GM19238 (cell line): ENCODE measurements around the gene CNTLN.
"Not testable (repeated sequence)": the region's sequence is repeated elsewhere in the genome, so short reads cannot be mapped to it uniquely, and the experiment has no call there.

Experiments used
- DNase-seq: peaks from one replicate; pipeline ENCODE4 v3.0.0; 2011; ENCODE audit warnings: low spot score; ENCODE audit not compliant: insufficient read length

The CNTLN gene

DNA sequence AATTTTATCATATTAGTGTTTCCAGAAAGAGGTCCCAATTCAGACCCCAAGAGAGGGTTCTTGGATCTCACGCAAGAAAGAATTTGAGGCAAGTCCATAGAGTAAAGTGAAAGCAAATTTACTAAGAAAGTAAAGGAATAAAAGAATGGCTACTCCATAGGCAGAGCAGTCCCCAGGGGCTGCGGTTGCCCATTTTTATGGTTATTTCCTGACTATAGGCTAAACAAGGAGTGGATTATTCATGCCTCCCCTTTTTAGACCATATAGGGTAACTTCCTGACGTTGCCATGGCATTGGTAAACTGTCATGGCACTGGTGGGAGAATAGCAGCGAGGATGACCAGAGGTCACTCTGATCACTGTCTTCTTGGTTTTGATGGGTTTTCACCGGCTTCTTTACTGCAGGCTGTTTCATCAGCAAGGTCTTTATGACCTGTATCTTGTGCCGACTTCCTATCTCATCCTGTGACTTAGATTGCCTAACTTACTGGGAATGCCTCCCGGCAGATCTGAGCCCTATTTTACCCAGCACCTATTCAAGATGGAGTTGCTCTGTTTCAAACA is 262.4 kb downstream of the CNTLN start:
- DNase-seq = not testable (repeated sequence)

DNA sequence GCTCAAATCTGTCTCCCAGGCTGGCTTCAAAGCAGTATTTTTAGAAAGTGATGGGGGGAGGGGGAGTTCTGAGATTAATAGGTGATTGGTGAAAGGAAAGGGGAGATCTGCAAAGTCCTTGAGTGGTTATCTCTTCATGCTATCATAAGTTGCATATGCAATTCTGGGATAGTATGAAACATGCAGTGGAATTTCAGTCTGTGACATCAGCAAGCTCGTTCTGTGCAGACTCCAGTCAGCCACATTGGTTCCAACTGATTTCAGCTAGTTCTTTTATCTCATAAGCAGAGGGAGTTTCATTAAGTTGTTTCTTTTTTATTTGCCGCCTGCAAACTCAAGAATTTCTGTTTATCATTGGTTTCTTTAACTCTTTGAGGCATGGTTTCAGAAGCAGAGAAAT is 263.5 kb downstream of the CNTLN start:
- no peak for DNase-seq

DNA sequence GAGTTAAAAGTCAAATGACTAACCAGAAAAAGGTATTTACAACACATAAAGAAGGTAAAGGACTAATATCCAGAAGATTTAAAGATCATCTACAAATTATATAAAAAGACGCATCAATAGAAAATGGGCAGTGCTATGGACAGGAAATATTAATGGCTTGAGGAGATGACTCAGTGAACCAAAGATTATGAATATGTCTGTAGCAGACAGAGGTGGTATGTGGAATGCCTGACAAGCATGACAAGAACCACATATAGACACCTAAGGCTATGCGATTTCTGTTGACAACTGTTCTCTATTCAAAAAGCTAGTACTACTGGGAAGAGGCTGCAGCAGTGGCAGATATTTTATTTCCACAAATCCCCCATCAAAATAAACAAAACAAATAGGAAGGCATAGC is 267.0 kb downstream of the CNTLN start:
- DNase-seq = no peak

DNA sequence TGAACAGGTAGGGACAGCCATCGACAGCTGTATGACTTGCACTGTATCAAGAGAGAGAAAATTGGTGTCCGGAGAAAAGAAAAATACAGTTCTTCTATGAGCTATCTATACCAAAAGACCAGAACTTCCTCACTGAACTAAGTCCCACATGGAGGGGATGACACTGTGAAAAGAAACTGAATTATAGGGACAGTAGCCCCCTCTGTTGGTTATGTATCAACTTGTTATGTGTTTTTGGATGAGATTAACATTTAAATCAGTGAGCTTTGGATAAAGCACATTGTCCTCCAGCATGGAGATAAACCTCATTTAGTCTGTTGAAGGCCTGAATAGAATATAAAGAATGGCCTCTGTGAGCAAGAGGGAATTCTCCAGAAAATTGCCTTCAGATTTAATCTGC is 267.5 kb downstream of the CNTLN start:
- no peak for DNase-seq

DNA sequence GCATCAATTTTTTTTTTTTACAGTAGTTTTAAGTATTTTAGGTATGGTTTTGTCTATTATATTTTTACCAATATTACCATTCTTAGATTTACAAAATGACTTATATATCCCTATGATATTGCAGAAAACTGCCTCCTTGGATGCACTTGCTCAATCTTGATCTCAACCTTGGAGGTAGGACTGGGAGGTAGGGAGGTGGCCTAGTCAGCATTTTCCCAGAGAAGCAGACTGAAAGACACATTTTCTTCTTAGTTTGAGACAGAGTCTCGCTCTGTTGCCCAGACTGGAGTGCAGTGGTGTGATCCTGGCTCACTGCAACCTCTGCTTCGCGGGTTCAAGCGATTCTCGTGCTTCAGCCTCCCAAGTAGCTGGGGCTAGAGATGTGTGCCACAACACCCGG is 268.7 kb downstream of the CNTLN start:
- DNase-seq = no peak

DNA sequence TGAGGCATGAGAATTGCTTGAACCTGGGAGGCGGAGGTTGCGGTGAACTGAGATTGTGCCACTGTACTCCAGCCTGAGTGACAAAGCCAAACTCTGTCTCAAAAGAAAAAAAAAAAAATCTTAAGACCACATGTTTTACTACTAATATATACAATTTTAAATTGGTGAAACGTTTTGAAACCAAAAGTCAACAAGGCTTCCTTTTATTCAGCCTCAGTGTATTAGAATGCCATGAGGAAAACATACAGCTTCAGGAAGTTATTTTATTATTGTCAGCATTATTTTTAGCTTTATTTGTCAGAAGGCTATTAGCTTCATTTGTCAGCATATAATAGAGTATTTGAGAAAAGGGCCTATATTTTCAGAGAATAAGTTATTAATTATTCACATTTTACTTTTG is 280.1 kb downstream of the CNTLN start:
- DNase-seq = no peak

DNA sequence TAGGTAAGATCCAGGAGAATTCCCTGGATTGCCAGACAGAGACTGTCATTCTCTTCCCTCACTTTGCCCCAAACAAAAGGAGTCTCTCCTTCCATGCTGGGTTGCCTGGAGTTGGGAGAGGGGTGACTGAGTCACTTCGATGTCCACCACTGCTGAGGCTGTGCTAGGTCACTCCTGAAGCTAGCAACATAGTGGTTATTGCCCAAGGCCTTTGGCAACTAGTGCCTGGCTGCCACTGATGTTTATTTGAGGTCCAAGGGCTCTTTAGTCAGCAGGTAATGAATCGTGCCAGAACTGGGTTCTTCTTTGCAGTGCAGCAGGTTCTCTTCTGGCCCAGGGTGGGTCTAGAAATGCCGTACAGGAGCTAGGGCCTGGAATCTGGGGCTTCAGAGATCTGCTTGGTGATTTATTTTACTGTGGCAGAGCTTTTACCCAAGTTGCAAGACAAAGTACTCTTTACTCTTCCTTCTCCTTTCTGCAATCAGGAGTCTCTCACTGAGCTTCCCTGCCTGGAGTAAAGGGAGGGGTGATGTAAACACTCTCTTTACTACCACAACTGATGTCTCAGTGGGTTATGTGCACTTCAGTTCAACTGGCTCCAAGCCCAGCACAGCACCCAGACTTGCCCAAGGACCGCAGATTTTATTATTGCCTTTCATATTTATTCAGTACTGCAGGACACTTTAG is 288.3 kb downstream of the CNTLN start:
- no peak for DNase-seq

DNA sequence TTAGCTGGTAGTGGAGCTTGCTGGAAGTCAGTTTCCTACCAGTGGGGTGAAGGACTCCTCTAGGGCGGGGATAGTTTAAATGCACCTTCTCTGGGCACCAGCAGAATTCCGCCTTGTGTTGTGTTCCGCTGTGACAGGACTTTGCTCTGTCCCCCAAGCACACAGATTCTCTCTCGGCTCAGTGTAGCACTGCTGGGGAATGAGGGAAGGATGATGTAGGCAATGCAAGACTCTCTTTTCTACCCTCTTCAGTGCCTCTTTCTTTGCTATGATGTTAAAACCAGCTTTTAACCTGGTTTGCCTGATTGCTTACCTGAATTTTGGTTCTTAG is 288.8 kb downstream of the CNTLN start:
- no peak for DNase-seq

DNA sequence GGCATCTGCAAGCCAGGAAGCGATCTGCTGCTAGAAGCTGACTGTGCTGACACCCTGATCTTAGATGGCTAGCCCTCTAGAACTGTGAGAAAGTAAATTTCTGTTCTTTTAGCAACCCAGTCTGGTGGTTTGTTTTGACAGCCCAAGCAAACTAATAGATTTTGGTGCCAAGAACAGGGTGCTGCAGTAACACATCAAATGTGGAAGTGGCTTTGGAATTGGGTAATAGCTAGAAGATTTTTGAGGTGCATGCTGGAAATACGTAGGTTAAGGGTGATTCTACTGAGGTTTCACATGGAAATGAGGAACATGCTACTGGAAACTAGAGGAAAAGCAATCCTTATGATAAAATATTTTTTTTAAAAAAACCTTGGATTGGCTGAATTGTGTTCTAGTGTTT is 290.5 kb downstream of the CNTLN start:
- DNase-seq = no peak

DNA sequence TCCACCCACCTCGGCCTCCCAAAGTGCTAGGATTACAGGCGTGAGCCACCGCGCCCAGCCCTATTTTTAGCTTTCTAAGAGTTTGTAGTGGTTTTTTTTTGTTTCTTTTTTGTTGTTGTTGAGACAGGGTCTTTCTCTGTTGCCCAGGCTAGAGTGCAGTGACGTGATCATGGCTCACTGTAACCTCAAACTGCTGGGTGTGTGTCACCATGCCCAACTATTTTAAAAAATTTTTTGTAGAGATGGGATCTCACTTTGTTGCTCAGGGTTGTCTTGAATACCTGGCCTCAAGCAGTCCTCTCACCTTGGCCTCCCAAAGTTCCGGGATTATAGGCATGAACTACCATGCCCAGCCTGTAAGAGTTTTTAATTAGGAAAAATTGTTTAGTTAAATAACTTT is 298.7 kb downstream of the CNTLN start:
- no peak for DNase-seq

DNA sequence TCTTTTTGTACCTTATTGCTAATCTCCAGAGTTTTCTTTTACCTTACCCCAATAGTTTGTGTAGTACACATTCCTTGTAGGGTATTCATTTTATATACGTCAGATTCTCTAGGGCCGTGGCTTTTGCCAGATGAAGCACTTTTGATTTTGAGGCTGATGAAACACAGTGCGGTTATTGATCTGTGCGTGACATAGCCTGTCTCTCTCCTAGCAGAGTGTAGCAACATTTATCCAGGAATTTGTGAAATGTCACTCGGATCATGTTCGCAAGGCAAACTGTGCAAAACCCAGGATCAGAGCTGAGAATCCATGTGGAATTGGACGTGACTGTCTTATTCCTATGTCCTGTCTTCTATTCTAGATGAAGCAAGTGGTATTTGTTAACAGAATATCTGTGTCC is 302.0 kb downstream of the CNTLN start:
- DNase-seq = no peak

DNA sequence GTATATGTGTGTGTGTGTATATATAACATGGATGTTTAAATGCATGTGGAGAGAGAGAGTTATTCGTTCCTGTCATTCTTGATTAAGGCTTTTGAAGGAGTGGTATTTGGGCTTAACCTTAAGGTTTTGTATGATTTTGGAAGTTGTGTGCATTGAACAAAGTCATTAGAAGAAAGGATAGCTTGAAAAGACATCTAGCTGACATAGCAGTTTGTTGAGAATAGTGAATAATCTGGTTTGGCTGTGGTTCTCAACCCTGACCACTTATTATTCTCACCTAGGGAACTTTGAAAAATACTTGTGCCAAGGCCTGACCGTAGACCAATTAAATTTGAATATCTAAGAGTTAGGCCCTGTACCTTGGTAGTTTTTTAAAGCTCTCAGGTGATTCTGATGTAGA is 303.0 kb downstream of the CNTLN start:
- DNase-seq = no peak

DNA sequence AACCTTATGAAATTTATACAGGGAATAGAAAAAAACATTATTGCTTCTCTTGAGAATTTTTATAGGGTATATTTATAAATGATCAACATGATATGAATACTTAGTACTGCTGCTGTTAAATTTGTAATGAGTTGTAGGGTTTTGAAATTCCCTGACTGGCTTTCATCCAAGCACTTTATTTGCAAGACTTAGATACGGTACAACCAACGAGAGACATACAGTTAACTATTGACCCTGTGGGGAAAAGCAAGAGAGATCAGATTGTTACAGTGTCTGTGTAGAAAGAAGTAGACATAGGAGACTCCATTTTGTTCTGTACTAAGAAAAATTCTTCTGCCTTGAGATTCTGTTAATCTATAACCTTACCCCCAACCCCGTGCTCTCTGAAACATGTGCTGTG is 310.3 kb downstream of the CNTLN start:
- DNase-seq = not testable (repeated sequence)

DNA sequence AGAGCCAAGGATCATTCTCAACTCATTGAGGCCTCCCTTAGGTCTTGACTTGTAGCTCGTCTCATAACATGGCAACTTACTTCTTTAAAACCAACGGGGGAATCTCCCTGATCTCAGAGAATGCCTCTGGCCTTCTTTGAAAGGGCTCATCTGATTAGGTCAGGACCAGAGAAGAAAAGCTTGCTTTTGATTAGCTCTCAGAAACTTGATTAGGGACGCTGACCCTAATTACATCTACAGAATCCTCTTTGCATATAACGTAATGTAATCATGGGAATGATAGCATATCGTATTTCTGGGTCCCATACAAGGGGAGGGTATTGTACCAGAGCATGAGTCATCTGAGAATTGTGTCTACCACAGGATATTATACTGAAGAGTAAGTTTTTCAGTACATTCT is 318.9 kb downstream of the CNTLN start:
- DNase-seq = no peak

DNA sequence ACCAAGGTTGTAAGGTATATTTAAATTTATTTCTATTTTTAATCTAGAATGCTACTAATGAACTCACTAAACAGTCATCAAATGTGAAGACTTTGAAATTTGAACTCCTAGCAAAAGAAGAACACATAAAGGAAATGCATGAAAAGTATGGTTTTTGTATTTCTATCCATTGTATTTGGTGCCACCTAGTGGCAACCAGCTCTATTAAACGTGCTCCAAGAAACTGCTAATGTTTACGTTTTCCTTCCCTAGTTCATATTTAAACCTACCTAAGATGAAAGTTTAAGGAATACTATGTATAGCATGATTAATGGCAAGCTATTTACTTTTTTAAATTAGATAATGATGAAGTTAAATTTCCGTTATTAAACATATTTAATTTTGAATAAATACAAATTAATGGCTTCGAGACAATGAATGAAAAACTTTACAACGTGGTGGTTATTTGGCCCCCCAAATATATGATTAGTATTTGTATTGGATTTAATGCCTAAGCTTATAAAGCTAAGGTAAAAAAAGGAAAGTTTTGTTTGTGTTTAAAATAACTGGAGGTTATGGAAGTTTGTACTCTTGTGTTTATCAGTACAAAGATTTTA is 328.1 kb downstream of the CNTLN start:
- no peak for DNase-seq

DNA sequence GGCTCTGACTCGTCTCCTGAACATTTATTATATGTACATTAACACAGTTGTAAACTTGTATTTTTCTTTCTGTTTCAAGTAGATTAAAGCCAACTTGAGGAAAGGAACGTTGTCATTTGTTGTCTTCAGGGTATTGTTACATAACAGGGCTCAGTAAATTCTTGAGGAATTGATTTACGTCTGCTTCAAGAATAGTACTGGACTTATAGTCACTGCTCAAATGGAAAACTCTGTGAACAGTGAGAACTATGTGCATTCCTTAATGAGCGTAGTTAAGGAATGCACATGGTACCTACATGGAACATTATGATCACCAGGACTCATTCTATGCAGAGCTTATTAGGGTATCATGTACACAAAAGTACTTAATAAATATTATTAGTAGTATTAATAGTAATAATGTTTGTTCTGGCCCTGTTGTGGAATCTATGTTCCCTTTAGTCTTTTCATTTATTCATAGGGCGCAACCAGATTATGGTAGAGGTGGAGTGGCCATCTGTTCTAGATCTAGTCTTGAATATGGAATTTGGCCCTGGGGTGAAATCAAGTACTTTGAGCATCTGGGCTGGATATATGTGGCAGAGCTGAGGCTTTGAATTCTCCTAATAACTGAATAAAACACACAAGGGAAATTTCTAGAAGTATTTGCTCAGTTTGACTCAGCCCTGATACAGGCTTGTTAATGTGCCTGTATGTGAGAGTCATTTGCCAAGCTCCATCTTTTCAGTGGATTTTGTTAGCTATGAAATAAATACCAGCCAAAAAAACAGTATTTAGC is 335.4 kb downstream of the CNTLN start:
- no peak for DNase-seq

DNA sequence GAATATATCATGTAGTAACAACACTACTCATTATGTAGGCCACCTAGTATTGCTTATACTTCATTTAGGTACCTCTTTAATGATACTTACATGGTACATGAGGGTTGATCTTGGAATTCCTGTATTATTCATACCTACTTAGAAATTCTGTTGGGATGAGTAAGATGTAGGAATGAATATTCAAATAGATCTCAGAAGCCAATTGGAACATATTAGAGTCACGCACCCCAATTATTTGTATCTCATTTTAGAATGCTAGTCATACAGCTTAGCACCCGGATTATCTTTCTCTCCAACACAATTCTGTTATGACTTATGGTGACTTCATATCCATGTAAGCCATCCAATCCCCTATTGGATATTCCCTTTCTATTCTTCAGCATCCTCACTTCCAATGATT is 337.3 kb downstream of the CNTLN start:
- no peak for DNase-seq

DNA sequence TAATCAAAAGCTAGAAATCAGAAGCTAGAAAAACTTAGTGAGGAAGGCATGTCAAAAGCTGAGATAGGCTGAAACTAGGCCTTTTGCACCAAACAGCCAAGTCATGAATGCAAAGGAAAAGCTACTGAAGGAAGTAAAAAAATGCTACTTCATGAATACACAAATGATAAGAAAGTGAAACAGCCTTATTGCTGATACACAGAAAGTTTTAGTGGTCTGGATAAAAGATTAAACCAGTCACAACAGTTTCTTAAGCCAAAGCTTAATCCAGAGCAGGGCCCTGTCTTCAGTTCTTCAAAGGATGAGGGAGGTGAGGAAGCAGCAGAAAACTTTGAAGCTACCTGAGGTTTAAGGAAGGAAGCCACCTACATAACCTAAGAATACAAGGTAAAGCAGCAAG is 341.6 kb downstream of the CNTLN start:
- no peak for DNase-seq

DNA sequence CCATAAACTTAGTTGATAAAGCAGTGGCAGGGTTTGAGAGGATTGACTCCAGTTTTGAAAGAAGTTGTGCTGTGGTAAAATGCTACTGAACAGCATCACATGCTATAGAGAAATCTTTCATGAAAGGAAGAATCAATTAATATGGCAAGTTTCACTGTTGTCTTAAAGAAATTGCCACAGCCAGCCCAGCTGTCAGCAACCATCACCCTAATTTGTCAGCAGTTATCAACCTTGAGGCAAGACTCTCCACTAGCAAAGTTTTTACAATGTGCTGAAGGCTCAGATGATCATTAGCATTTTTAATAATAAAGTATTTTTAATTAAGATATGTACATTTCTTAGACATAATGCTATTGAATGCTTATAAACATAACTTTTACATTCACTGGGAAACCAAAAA is 343.0 kb downstream of the CNTLN start:
- no peak for DNase-seq

DNA sequence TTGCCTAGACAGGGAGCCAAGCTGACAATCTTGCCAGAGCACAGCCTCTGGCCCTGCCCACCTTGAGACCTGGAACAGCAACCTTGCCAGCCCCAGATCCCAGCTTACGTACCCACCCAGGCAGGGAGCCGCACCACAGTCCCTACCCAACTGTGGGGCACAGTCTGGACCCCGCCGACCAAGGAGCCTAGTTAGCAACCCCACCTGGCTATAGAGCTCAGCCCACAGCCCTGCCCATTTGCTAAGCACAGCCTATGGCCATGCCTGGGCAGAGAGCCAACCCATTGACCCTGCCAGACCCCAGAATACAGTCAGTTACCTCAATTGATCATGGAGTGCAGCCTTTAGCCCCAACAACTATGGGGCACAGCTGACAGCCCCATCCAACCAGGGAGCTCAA is 346.1 kb downstream of the CNTLN start:
- DNase-seq = no peak

DNA sequence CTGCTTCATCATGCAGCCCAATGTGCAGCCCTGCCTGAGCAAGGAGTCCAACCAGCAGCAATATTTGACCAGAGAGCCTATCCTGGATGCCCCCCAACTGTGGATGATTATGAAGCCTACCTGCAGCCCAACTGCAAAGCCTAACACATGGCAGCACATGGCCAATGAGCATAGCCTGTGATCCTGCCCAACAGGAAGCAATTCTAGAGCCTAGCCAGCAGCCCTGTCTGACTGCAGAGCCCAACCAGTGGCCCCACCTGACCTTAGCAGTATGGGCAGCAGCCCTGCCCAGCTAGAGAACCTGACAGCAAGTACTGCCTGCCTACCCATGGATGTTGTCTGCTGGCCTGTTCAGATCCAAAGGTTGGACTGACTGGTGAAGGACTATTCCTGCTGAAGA is 346.7 kb downstream of the CNTLN start:
- DNase-seq = no peak

DNA sequence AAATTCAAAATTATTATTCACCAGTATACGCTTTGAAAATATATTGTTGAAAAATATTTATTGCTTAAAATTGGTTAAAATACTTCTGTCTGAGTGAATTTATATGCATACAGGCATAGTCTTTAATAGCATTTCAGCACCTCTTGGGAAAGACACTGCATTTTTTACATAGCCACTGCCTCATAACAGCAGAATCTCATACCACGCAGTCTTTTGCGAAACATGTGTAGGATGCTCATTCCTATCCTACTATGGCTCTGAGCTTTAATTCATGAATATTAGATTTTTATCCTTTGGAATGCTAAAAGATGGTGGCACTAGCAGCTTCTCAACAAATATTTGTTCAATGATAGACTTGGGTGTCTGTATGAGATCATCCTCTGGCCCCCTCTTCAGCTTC is 350.1 kb downstream of the CNTLN start:
- no peak for DNase-seq

DNA sequence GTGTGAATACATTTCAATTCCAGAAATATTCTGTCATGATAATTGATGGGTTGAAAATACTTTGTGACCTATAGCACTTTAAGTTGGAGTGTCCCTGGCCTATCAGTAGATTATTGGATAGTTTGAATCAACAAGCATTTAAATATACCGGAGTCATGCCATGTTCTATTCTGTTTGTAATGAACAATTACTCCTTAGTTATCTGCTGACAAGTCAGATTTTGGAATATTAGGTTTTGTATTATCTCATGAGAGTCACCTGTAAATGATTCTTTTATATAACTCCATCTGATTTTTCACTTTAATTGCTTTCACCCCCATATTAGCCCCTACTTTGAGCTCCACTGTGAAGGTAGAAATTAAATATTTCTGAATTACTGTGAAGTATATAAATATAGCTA is 351.6 kb downstream of the CNTLN start:
- no peak for DNase-seq
